MM.1S (cell line): ENCODE data around the gene MS4A7.

ENCODE experiments used
- EZH2 ChIP-seq: fragments of 300-600 bp; sonication (generic); optimal IDR thresholded peaks from 2 replicates; pipeline ENCODE3; 2017; ENCODE audit warnings: low read depth, mild to moderate bottlenecking, antibody characterized with exemption, low read length, mixed read lengths
- EZH2phosphoT487 ChIP-seq: fragments of 300-600 bp; sonication (generic); IDR thresholded peaks from 2 replicates; pipeline ENCODE4 v1.6.1; 2018; ENCODE audit warnings: antibody characterized with exemption, low read length
- TF ChIP-seq, protein P1 (sequence below): fragments of 300-600 bp; sonication (generic); IDR thresholded peaks from 2 replicates; pipeline ENCODE4 v1.5.1; 2016; ENCODE audit warnings: antibody characterized with exemption, low read length, mixed read lengths

DNA sequence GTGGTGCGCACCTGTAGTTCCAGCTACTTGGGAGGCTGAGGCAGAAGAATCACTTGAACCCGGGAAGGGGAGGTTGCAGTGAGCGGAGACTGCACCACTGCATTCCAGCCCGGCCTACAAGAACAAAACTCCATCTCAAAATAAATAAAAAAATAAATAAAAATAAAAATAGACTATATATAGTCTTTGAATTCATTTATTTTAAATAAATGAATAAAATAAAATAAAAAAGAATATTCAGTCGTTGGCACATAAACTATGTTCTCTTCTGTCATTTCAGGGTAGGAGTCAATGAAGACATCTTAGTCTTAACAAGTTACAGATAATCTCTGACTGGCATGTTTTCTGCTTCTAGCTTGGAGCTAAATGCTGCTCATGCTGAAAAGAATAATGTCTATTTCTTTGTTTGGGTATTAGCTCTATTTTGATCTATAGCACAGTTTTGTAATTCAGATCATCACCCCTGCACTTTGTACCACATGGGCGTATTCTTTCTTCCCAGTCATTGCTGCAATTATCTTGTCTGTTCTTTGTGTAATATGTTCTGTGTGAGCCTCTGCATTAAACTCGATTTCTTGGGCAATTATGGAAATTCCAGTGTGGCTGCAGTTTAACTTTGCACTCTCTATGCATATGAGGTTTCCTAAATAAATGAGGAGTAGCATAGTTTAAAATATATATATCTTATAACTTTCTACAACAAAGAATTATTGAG, 16.5 kb downstream of the MS4A7 start:
- TF ChIP-seq, protein P1, sequence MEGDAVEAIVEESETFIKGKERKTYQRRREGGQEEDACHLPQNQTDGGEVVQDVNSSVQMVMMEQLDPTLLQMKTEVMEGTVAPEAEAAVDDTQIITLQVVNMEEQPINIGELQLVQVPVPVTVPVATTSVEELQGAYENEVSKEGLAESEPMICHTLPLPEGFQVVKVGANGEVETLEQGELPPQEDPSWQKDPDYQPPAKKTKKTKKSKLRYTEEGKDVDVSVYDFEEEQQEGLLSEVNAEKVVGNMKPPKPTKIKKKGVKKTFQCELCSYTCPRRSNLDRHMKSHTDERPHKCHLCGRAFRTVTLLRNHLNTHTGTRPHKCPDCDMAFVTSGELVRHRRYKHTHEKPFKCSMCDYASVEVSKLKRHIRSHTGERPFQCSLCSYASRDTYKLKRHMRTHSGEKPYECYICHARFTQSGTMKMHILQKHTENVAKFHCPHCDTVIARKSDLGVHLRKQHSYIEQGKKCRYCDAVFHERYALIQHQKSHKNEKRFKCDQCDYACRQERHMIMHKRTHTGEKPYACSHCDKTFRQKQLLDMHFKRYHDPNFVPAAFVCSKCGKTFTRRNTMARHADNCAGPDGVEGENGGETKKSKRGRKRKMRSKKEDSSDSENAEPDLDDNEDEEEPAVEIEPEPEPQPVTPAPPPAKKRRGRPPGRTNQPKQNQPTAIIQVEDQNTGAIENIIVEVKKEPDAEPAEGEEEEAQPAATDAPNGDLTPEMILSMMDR, result no peak
- TF ChIP-seq EZH2phosphoT487, result no peak
- no peak for TF ChIP-seq EZH2
